Aorta (tissue), 5 donors: Measurements from ENCODE around the gene ZNF500. TPM values are rescaled to one million over a fixed set of nuclear protein-coding genes. Genes with fewer than 3 reads are reported as not detected.
"Not testable (repeated sequence)": the region's sequence is repeated elsewhere in the genome, so short reads cannot be mapped to it uniquely, and the experiment has no call there.

Source experiments
- ATAC-seq: fragments of 200-7000 bp; cut with Tn5 transposase; one replicate; pipeline ENCODE4 v1.9.1; 2022; ENCODE audit warnings: moderate library complexity; ENCODE audit not compliant: low FRiP score
- DNase-seq, 2 donors: peaks; one replicate each; pipeline ENCODE4 v3.0.0-alpha.2; 2020
- H3K27ac ChIP-seq, 2 donors: one replicate each; pipeline ENCODE4 v1.5.1; 2013; ENCODE audit warnings: low read length in 2 of 2, mild to moderate bottlenecking in 2 of 2, moderate library complexity in 2 of 2, control low read depth in 1 of 2, inconsistent platforms in 1 of 2, low read depth in 1 of 2
- H3K27me3 ChIP-seq, 2 donors: one replicate each; pipeline ENCODE4 v1.6.1; 2013; ENCODE audit warnings: control low read depth in 1 of 2, low read length in 1 of 2, mild to moderate bottlenecking in 1 of 2, moderate library complexity in 1 of 2; ENCODE audit not compliant: insufficient read depth in 2 of 2, control insufficient read depth in 1 of 2
- H3K36me3 ChIP-seq, 2 donors: one replicate each; pipeline ENCODE4 v1.6.1; 2013; ENCODE audit warnings: control low read depth in 1 of 2, low read length in 1 of 2, mild to moderate bottlenecking in 1 of 2; ENCODE audit not compliant: insufficient read depth in 2 of 2, control insufficient read depth in 1 of 2
- H3K4me1 ChIP-seq, 2 donors: one replicate each; pipeline ENCODE4 v1.6.1; 2013; ENCODE audit warnings: low read length in 2 of 2, control low read depth in 1 of 2, mild to moderate bottlenecking in 1 of 2, moderate library complexity in 1 of 2; ENCODE audit not compliant: insufficient read depth in 2 of 2, control insufficient read depth in 1 of 2
- H3K4me3 ChIP-seq, 2 donors: one replicate each; pipeline ENCODE4 v1.5.1; 2013; ENCODE audit warnings: low read length in 2 of 2, control low read depth in 1 of 2, mild to moderate bottlenecking in 1 of 2
- H3K9me3 ChIP-seq: one replicate; pipeline ENCODE4 v1.6.1; 2013; ENCODE audit warnings: mild to moderate bottlenecking, low read length; ENCODE audit not compliant: control insufficient read depth
- WGBS, 2 donors: extraction: QIAGEN DNeasy Blood & Tissue Kit; methylation state at CpG; one replicate each; pipeline ENCODE4 v1.1.7; 2013; 5-methylcytosine and 5-hydroxymethylcytosine counted together
- intact Hi-C, 2 donors: fragments of 100-400 bp; cut with DNase I; formaldehyde crosslinking; loops; one replicate each; pipeline versions ENCODE4 v1.14.2 to v1.15.0; 2022
- polyA plus RNA-seq, 2 donors: library from polyadenylated mRNA; stranded (reverse); fragments of 200-250 nt; gene quantifications; one replicate each; pipeline ENCODE4 v1.2.3, GENCODE V29; 2013
- total RNA-seq, 2 donors: library from RNA; stranded (reverse); fragmentation: NEBNext Ultra II Directional; extraction: Animal tissue kit (Norgen Biotek cat#: 25700); gene quantifications; one replicate each; pipeline ENCODE4 v1.2.1, GENCODE V29; 2021
- donor health status: healthy with polysubstance abuse.
- donor health status: Bipolar disorder and iron deficiency.
- donor health status: DM: no; HTN: no; CAD: no.
- donor health status: DM: no; HTN: no; CAD: no.
- donor health status: DM: yes; HTN: yes; CAD: no.

The ZNF500 gene
- total and polyA plus RNA-seq, 4 donors, result 1.9 to 17.0 (median 13.0) TPM

GRCh38 chr16:4788910-4789309 is 21.9 kb upstream of the ZNF500 start:
- ATAC-seq (no peak), DNase-seq (no peak)
- H3K36me3 ChIP-seq, result no peaks in the 10 kb centered on the region
- H3K4me3 ChIP-seq, result no peak overlapping the region
- H3K27me3 ChIP-seq, result no peaks in the 10 kb centered on the region
- H3K27ac ChIP-seq, result no peak overlapping the region
- intact Hi-C loops, result no loop called here
- 87 to 91% methylated on average over 7 of the region's 7 CpGs for WGBS, 2 donors
- H3K9me3 ChIP-seq, result peaks cover 1% of the 10 kb centered on the region
- H3K4me1 ChIP-seq, result no peaks in the 10 kb centered on the region

GRCh38 chr16:4788489-4788889 is 21.5 kb upstream of the ZNF500 start:
- Histone ChIP-seq H3K27ac (no peak overlapping the region), H3K4me3 (no peak overlapping the region), H3K27me3 (no peaks in the 10 kb centered on the region), H3K9me3 (peaks cover 1% of the 10 kb centered on the region), H3K36me3 (no peaks in the 10 kb centered on the region), H3K4me1 (no peaks in the 10 kb centered on the region)
- intact Hi-C loops, result no loop called here
- WGBS, 2 donors, result 60% methylated on average over 9 of the region's 9 CpGs
- DNase-seq, result no peak
- ATAC-seq, result no peak

GRCh38 chr16:4787627-4788482 is 20.9 kb upstream of the ZNF500 start, which contains the start of gene SEPTIN12:
TSS of gene SEPTIN12 (minus strand) at chr16:4788345. CDS start at chr16:4787645, 700 bp downstream.
- WGBS, 2 donors, result 74 to 76% methylated on average over 14 of the region's 14 CpGs
- DNase-seq, result no peak
- ATAC-seq, result no peak
- Histone ChIP-seq H3K27me3 (no peaks in the 10 kb centered on the region), H3K36me3 (no peaks in the 10 kb centered on the region), H3K4me1 (no peaks in the 10 kb centered on the region), H3K9me3 (peaks cover 1% of the 10 kb centered on the region), H3K27ac (no peak within 1 kb of the TSS), H3K4me3 (no peak within 1 kb of the TSS)
- intact Hi-C loops, result no loop called here

- H3K36me3 ChIP-seq, result no peaks in the 10 kb centered on the region
- H3K9me3 ChIP-seq, result peaks cover 1% of the 10 kb centered on the region
- H3K27me3 ChIP-seq, result no peaks in the 10 kb centered on the region
- intact Hi-C loops, result no loop called here
- no peaks in the 10 kb centered on the region for H3K4me1 ChIP-seq
- H3K27ac ChIP-seq, result no peak overlapping the region
- WGBS, 2 donors, result 95 to 96% methylated on average over 8 of the region's 8 CpGs
- H3K4me3 ChIP-seq, result no peak overlapping the region
- DNase-seq (no peak), ATAC-seq (no peak)
These were observed 20.1 kb upstream of the ZNF500 start for GRCh38 chr16:4787068-4787467.

- ATAC-seq (no peak), DNase-seq (no peak)
- no peak overlapping the region for H3K27ac ChIP-seq
- intact Hi-C loops, result no loop called here
- H3K36me3 ChIP-seq, result no peaks in the 10 kb centered on the region
- no peaks in the 10 kb centered on the region for H3K27me3 ChIP-seq
- no peaks in the 10 kb centered on the region for H3K9me3 ChIP-seq
- H3K4me1 ChIP-seq, result no peaks in the 10 kb centered on the region
- no peak overlapping the region for H3K4me3 ChIP-seq
- 90 to 92% methylated on average over 22 to 23 of the region's 23 CpGs for WGBS, 2 donors
These were observed 18.9 kb upstream of the ZNF500 start for GRCh38 chr16:4785758-4786433.

- ATAC-seq, H3K36me3 ChIP-seq, H3K27me3 ChIP-seq, H3K27ac ChIP-seq, intact Hi-C loops, H3K4me1 ChIP-seq, DNase-seq, H3K4me3 ChIP-seq, H3K9me3 ChIP-seq: not testable (repeated sequence)
- 88 to 91% methylated on average over 14 of the region's 14 CpGs for WGBS, 2 donors
These were observed 17.6 kb upstream of the ZNF500 start for GRCh38 chr16:4784444-4784987.

- no peak for DNase-seq
- H3K36me3 ChIP-seq, result no peaks in the 10 kb centered on the region
- intact Hi-C loops, result no loop called here
- no peak overlapping the region for H3K4me3 ChIP-seq
- H3K27ac ChIP-seq, result no peak overlapping the region
- no peaks in the 10 kb centered on the region for H3K4me1 ChIP-seq
- WGBS, 2 donors, result 72% methylated on average over 16 of the region's 16 CpGs
- no peaks in the 10 kb centered on the region for H3K9me3 ChIP-seq
- H3K27me3 ChIP-seq, result no peaks in the 10 kb centered on the region
- ATAC-seq, result no peak
These were observed 17.0 kb upstream of the ZNF500 start for GRCh38 chr16:4783951-4784336.

GRCh38 chr16:4783251-4783950 is 16.4 kb upstream of the ZNF500 start:
- Histone ChIP-seq H3K36me3 (no peaks in the 10 kb centered on the region), H3K9me3 (no peaks in the 10 kb centered on the region), H3K27ac (no peak overlapping the region), H3K4me1 (no peaks in the 10 kb centered on the region), H3K27me3 (no peaks in the 10 kb centered on the region), H3K4me3 (no peak overlapping the region)
- 89% methylated on average over 23 to 25 of the region's 25 CpGs for WGBS, 2 donors
- ATAC-seq (no peak), DNase-seq (no peak)
- intact Hi-C loops, result no loop called here
